Activated CD8-positive, alpha-beta memory T cell treated with anti-CD3 and anti-CD28 coated beads for 4 hours (primary cell): ENCODE results near the gene ACTG1.

Experiments used
- DNase-seq, 2 donors: peaks; one replicate each; pipeline ENCODE4 v3.0.0-alpha.2; 2020; ENCODE audit warnings: low read depth in 2 of 2

Gene ACTG1

GRCh38 chr17:81481815-81482505 is 30.6 kb downstream of the ACTG1 start:
- no peak for DNase-seq

- peak; percentile 25 to 35 for DNase-seq
These were observed 31.4 kb downstream of the ACTG1 start for GRCh38 chr17:81481073-81481799.

DNA sequence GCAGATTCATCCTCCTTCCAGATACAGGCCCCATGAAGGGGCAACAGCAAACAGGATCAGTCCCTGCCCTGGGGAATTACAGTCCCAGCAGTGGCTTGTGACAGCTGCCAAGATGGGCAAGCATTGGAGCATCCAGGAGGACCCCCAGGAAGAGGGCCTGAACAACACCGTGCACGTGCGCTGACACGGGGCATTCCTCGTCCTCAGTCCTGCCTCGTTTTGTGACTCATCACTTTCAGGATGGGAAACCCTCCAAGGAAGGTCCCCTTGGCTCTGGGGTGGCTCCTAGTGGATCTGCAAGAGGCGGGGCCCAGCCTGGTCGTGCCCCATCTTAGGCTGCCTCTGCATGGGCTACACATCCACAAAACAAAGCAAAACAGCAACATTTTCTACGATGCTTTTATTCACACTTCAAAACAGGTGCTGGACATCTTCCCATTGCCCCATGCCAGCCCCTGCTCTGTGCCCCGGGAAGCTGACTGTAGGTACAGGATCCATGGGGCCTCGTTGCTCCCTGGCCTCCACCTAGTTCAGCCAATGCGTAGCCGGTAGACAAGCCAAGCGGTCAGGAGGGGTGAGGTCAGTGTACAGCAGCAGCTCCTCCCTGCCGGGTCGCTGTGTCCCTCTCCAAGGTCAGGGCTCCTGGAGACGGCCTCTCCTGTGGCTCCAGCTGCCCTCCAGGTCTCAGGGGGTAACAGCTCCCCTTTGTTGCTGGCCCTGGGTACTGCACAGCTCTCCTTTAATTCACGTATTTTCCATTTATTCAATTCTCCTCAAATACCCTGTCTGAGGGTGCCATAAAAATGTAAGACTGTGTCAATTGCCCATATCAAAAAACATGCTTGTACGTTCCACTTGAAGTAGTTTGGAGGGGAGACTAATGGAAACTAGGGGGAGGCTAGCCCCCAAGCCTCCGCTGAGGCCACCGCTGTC is 32.2 kb downstream of the ACTG1 start:
- DNase-seq = no peak

DNA sequence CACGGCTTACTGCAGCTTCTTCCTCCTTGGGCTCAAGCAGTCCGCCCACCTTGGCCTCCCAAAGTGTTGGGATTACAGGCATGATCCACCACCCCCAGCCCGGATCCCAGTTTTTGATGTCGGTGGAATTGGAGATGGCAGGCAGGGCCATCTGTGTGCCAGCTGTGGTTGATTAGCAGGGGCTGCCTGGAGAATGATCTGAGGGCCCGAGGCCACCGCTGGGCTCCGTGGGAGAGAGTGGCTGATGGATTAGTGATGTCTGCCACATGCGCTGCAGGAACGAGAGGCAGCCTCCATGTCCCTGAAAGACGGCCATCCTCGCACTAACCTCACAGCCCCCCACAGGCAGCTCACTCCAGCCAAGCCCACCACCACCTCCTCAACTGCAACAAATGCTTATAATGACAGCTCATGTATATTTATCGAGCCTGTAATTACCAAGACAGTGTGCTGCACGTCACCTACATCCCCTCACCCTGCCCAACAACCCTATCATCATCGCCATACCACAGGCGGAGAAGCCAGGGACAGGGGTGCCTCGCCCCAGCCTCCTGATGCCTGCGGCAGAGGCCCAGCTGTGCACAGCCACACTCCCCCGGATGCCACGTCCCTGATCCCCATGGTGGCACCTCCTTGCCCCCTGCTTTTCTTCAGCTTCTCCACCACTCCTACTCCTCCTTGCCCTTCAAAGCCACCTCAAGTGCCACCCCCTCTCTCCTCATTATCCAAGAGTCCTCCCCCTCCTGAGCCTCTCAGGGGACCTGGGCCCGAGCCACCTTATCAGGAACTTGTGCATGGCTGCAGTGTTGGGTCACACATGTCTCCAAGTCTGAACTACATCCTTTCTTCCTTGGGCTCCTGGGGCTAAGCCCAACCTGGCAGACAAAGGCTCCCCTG is 33.2 kb downstream of the ACTG1 start:
- no peak for DNase-seq

GRCh38 chr17:81478119-81478518 is 34.5 kb downstream of the ACTG1 start:
- no peak for DNase-seq

DNA sequence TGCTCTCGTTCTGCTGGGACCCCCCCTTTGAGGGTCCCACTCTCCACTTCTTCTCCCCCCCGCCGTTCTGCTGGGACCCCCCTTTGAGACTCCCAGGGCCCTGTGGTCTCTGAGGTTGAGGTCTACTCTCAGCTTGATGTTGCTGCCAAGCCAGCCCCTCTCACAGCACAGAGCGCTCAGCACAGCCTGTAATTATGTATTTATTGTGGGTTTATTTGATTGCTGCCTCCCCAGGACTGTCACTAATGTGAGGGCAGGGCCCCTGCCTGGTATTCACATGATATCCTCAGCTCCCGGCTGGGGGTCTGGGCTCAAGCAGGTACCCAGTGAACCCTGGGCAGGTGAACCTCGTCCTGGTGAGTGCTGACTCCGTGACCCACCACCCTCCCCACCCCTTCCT is 35.4 kb downstream of the ACTG1 start:
- no peak for DNase-seq

GRCh38 chr17:81476635-81477034 is 36.0 kb downstream of the ACTG1 start:
- DNase-seq = no peak

DNA sequence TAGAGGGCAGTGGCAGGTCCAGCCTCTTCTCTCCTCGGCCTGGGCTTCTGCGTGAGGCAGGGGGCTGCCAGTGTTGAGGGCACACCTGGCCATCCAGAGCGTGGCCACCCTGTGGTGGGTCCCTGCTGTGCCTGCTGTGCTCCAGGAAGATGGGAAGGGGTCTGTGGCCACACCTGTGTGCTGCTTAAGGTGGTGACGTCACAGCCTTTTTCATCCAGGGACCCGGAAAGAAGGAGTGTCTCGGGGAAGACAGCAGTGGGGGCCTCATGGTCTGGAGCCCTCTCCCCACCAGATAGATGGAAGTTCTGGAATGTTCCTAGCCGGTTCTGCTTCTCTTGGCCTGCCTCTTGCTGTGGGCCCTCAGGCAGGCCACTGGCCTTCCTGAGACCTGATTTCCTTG is 36.5 kb downstream of the ACTG1 start:
- no peak for DNase-seq

GRCh38 chr17:81474958-81475357 is 37.6 kb downstream of the ACTG1 start:
- DNase-seq = no peak

DNA sequence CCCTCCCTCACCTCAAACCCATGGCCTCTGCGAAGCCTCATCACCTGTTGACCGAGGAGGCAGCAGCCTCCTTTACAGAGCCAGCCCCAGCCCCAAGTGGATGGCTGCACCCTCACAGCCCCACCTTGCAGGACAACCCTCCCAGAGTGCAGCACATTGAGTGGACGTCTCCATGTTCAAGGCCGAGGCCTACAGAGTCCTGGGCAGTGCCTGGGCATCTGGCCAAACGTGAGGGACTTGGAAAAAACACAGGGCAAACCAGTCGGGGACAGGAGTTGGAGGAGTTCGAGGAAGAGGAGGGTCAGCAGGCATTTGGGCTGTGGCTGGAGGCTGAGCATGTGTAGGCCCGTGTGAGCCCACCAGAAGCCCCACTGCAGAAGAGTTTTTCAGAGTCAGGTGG is 39.6 kb downstream of the ACTG1 start:
- DNase-seq = no peak

DNA sequence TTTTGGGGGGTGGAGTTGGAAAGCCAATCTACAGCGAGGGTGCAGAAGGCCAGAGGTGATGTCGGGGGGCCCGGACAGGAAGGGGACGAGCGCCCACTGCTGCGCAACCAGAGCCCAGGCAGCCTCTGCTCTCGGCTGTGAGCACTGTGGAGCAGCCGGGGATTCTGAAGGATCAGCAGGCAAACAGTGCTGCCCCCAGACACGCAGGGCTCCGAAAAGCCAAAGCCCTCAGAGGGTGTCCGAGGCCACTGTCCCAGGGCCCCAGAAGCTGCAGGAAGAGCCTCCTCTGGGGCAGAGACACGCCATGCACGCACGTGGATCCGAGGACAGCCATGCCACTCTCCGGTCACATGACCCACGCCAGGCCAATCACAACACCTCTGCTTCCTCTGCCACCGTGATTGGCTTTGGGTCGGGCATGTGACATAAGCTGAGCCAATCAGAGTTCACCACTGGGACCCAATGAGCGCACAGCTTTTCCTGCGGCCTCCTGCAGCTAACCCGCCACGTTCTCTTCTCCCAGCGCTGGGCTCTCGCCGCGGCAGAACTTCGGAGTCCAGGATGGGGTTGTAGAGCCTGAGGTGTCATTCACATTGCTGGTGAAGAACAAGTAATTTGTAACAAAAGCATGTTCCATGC is 40.7 kb downstream of the ACTG1 start:
- DNase-seq = no peak

DNA sequence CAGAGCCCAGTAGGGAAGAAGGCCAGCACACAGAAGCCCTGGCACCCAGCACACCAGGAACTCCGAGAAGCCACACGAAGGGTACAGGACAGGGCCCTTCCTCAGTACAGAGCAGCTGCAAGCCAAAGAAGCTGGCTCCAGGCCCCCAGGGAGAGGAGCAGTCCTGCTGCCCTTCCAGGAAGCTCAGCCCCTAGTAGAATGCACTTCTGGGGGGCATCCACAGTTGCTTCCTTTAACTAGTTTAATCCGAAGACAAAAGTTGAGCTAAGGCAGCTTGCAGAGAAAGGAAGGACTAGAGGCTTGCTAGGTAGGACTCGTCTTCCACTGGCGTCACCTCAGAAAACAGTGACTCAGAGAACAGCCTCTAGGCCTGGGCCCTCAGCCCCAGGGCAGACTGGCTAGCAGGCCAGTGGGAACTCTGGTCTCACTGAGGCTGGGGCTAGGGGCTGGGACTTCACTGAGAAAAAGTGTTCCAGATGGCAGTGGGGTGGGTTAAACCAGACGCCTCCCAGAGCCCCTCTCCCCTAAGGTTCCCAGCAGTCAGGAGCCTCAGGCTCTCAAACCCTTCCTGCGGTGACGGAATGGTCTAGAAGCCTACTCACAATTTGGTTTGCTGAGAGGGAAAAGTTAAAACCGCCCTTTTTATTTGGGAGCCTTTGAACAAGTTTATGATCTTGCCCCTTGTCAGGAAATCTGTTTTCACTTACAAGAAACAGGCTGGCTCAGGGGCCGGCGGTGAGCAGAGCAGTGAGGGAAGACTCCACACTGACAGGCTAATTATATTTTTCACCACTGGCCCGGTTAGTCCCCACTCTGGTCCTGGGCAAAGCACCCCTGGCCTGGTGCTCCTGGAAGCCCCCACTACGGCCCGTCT is 41.4 kb downstream of the ACTG1 start:
- no peak for DNase-seq

- DNase-seq = no peak
These were observed 42.2 kb downstream of the ACTG1 start for GRCh38 chr17:81470270-81470943.

GRCh38 chr17:81469266-81469665 is 43.3 kb downstream of the ACTG1 start:
- no peak for DNase-seq

GRCh38 chr17:81468770-81469121 is 43.9 kb downstream of the ACTG1 start:
- no peak for DNase-seq

DNA sequence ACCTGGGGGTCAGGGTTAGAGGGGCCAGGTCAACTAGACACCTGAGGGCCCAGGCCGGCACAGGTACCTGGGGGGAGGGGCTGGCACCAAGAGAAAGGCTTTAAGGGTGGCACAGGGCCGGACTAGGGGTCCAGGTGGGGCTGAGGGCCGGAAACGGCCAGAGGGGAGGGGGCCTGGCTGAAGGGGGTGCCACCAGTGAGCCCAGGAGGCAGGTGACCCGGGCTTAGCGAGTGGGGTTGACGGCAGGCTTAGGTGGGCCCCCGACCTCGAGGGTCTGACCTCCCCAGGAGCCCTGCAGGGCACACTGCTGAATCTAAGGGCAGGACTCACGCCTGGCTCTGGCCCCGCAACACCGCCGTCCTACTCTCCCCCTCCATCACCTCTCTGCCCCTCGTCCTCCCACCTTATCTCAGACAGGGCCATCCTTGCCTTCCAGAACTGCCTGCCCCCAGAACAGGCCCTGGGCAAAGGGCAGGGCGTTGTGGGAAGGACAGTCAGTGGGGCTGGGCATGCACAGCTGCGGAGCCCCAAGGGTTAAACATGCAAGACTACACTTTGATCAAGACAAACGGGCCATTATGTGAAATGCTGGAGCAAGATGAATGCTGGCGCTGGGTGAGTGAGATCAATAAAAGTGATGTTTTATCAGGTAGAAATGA is 44.4 kb downstream of the ACTG1 start:
- DNase-seq = no peak

DNA sequence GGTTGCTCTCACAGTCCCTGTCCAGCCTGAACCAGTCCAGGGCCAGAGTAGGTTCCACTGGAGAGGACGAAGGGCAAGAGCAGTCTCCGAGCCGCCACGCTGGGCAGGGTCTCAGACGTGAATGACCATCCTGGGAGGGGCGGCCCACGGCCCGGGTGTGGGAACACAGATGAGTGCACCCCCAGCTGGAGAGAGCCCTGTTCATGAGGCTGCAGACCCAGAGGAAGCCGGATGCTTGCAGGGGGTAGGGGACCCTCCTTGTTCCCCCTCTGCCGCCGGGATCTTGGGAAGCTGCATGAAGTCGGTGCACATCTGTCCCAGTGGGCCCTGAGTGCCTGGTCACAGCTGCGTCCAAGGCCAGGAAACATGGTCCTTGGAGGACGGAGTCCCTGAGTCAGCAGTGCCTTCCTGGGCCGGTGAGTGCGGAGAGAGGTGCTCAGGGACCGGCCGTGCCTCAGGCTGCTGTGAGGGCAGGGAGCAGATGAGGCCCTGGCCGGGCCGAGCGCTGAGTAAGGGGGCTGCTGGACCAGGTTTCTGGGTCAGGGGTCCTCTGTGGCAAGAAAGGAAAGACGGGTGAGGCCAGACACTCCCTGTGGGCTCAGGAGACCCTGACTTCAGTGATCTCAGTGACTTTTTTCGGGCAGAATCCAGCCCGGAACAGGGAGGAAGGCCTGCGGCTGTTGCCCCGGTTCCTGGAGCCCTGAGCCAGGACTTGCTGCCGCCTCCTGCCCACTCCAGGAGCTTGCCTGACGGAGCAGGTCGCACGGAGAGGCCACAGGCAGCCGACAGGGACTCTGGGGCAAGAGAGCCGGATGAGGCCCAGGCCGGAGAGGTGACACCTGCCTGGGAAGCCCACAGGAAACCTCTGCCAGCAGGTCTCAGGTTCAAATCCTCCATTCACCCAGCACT is 45.8 kb downstream of the ACTG1 start:
- DNase-seq = no peak

DNA sequence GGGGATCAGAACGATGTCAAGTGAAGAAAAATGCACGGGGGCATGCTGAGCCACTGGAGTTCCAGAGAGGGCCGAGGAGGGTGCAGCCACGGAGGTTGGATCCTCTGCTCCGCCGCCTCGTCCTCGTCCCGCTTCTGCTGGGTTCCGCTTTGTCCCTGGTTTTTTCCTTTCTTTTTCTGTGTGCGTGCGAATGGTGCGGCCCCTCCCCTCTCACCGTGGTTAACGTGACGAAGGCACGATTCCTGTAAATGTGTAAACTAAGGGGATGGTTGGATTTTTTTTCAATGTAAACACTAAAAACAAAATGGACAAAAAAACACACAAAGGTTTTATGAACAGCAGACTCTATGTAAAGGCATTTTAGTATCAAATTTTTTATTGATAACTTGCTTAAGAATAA is 46.7 kb downstream of the ACTG1 start:
- no peak for DNase-seq
